Uterus (tissue), 4 donors: ENCODE measurements around the gene MAGEA6. TPM values are rescaled to one million over a fixed set of nuclear protein-coding genes. Genes with fewer than 3 reads are reported as not detected.
"Not testable (repeated sequence)": the region's sequence is repeated elsewhere in the genome, so short reads cannot be mapped to it uniquely, and the experiment has no call there.

ENCODE experiments used
- DNase-seq, 2 donors: peaks; one replicate each; pipeline ENCODE4 v3.0.0-alpha.2; 2019 to 2020
- H3K27ac ChIP-seq, 2 donors: fragments of 200-600 bp; sonication (generic); 1 replicate in 1 of 2; 2 replicates in 1 of 2; pipeline ENCODE4 v1.5.1; 2016 to 2018
- H3K27me3 ChIP-seq, 2 donors: fragments of 200-600 bp; sonication (generic); one replicate each; pipeline ENCODE4 v1.5.1; 2018 to 2019; ENCODE audit warnings: control low read depth in 1 of 2
- H3K36me3 ChIP-seq, 2 donors: fragments of 200-600 bp; sonication (generic); one replicate each; pipeline ENCODE4 v1.5.1; 2019; ENCODE audit warnings: control low read depth in 1 of 2
- H3K4me1 ChIP-seq, 2 donors: fragments of 200-600 bp; sonication (generic); one replicate each; pipeline ENCODE4 v1.5.1; 2018 to 2019; ENCODE audit warnings: control low read depth in 1 of 2
- H3K4me3 ChIP-seq, 2 donors: fragments of 200-600 bp; sonication (generic); 1 replicate in 1 of 2; 2 replicates in 1 of 2; pipeline ENCODE4 v1.5.1; 2018 to 2019; ENCODE audit warnings: mild to moderate bottlenecking in 1 of 2
- H3K9me3 ChIP-seq, 2 donors: fragments of 200-600 bp; sonication (generic); one replicate each; pipeline ENCODE4 v1.5.1; 2019; ENCODE audit warnings: control low read depth in 1 of 2
- CTCF ChIP-seq, 4 experiments: fragments of 200-600 bp in 2 of 4; fragments of 450-650 bp in 2 of 4; sonication (generic) in 2 of 4; IDR thresholded peaks; one replicate each; pipeline ENCODE4 v1.5.1; 2016 to 2019; ENCODE audit warnings: antibody characterized with exemption in 4 of 4, mild to moderate bottlenecking in 2 of 4, moderate library complexity in 1 of 4
- POLR2A ChIP-seq, 2 donors: fragments of 450-650 bp; IDR thresholded peaks; one replicate each; pipeline ENCODE4 v1.6.1; 2016; ENCODE audit warnings: antibody characterized with exemption in 2 of 2, mild to moderate bottlenecking in 1 of 2, moderate library complexity in 1 of 2
- intact Hi-C: fragments of 100-400 bp; cut with DNase I; formaldehyde crosslinking; loops from one replicate; pipeline ENCODE4 v1.15.1; 2023; ENCODE audit warnings: low total_unique reads
- total RNA-seq, 4 donors: library from RNA; depleted of rRNA in 3 of 4; stranded (reverse); fragments of >200 nt in 3 of 4; gene quantifications; one replicate each; pipeline versions ENCODE4 v1.1.0 to v1.2.4, GENCODE V29; 2014 to 2023
- donor health status: DM: yes; HTN: yes; CAD: no.

MAGEA6 gene
- total RNA-seq, 4 donors from 2014 or later = 0.21 TPM; not detected in 3

- TF ChIP-seq POLR2A (IDR thresholded peaks at IDR 0.05) = no peak
- no peak for TF ChIP-seq CTCF (IDR thresholded peaks at IDR 0.05)
- Histone ChIP-seq H3K27me3 (no peaks in the 10 kb centered on the region), H3K4me3 (no peak overlapping the region), H3K4me1 (no peaks in the 10 kb centered on the region), H3K27ac (no peak overlapping the region), H3K36me3 (no peaks in the 10 kb centered on the region), H3K9me3 (no peaks in the 10 kb centered on the region)
- intact Hi-C loops = no loop called here
- no peak for DNase-seq
These were observed 43.7 kb upstream of the MAGEA6 start for GRCh38 chrX:152813206-152813605.

- Histone ChIP-seq H3K9me3 (no peaks in the 10 kb centered on the region), H3K27me3 (no peaks in the 10 kb centered on the region), H3K4me1 (no peaks in the 10 kb centered on the region), H3K36me3 (no peaks in the 10 kb centered on the region), H3K27ac (no peak overlapping the region), H3K4me3 (no peak overlapping the region)
- DNase-seq = no peak
- intact Hi-C loops = no loop called here
- TF ChIP-seq CTCF (IDR thresholded peaks at IDR 0.05) (no peak), POLR2A (IDR thresholded peaks at IDR 0.05) (no peak)
These were observed 40.9 kb upstream of the MAGEA6 start for GRCh38 chrX:152810403-152810802.

GRCh38 chrX:152806035-152806434, 36.5 kb upstream of the MAGEA6 start:
- Histone ChIP-seq H3K27me3 (no peaks in the 10 kb centered on the region), H3K4me1 (no peaks in the 10 kb centered on the region), H3K27ac (no peak overlapping the region), H3K36me3 (no peaks in the 10 kb centered on the region), H3K9me3 (no peaks in the 10 kb centered on the region), H3K4me3 (no peak overlapping the region)
- intact Hi-C loops = no loop called here
- no peak for DNase-seq
- TF ChIP-seq CTCF (IDR thresholded peaks at IDR 0.05) (no peak), POLR2A (IDR thresholded peaks at IDR 0.05) (no peak)

- no peaks in the 10 kb centered on the region for H3K36me3 ChIP-seq
- no peaks in the 10 kb centered on the region for H3K9me3 ChIP-seq
- DNase-seq = no peak
- no peak for TF ChIP-seq POLR2A (IDR thresholded peaks at IDR 0.05)
- no peak for TF ChIP-seq CTCF (IDR thresholded peaks at IDR 0.05)
- no peak overlapping the region for H3K27ac ChIP-seq
- no peaks in the 10 kb centered on the region for H3K4me1 ChIP-seq
- no peaks in the 10 kb centered on the region for H3K27me3 ChIP-seq
- no peak overlapping the region for H3K4me3 ChIP-seq
- intact Hi-C loops = no loop called here
These were observed 29.5 kb upstream of the MAGEA6 start for GRCh38 chrX:152798945-152799344.

GRCh38 chrX:152787062-152787461, 17.6 kb upstream of the MAGEA6 start:
- intact Hi-C loops, H3K36me3 ChIP-seq, H3K27me3 ChIP-seq, H3K4me3 ChIP-seq, H3K4me1 ChIP-seq, H3K27ac ChIP-seq, H3K9me3 ChIP-seq, DNase-seq: not testable (repeated sequence)

- intact Hi-C loops, DNase-seq, H3K4me3 ChIP-seq, H3K9me3 ChIP-seq, H3K36me3 ChIP-seq, H3K4me1 ChIP-seq, H3K27me3 ChIP-seq, H3K27ac ChIP-seq: not testable (repeated sequence)
These were observed 2.9 kb downstream of the MAGEA6 start for GRCh38 chrX:152766562-152766961.

GRCh38 chrX:152761582-152761981, 7.9 kb downstream of the MAGEA6 start:
- H3K4me1 ChIP-seq, H3K27ac ChIP-seq, intact Hi-C loops, H3K36me3 ChIP-seq, H3K27me3 ChIP-seq, H3K9me3 ChIP-seq, DNase-seq, H3K4me3 ChIP-seq: not testable (repeated sequence)

- H3K27ac ChIP-seq, H3K27me3 ChIP-seq, DNase-seq, H3K4me1 ChIP-seq, H3K36me3 ChIP-seq, intact Hi-C loops, H3K4me3 ChIP-seq, H3K9me3 ChIP-seq: not testable (repeated sequence)
These were observed 9.9 kb downstream of the MAGEA6 start for GRCh38 chrX:152759544-152759943.

GRCh38 chrX:152758918-152759317, 10.6 kb downstream of the MAGEA6 start, which contains the start of gene CSAG3:
TSS of gene CSAG3 (plus strand) at chrX:152759218.
- H3K9me3 ChIP-seq, H3K36me3 ChIP-seq, H3K4me1 ChIP-seq, H3K27ac ChIP-seq, H3K4me3 ChIP-seq, intact Hi-C loops, H3K27me3 ChIP-seq, DNase-seq: not testable (repeated sequence)

- intact Hi-C loops, H3K9me3 ChIP-seq, H3K4me3 ChIP-seq, H3K4me1 ChIP-seq, H3K27ac ChIP-seq, H3K27me3 ChIP-seq, DNase-seq, H3K36me3 ChIP-seq: not testable (repeated sequence)
These were observed 14.6 kb downstream of the MAGEA6 start for GRCh38 chrX:152754871-152755270.
